GM18505 (cell line): ENCODE data around the gene STAG1.
"Not testable (repeated sequence)": the region's sequence is repeated elsewhere in the genome, so short reads cannot be mapped to it uniquely, and the experiment has no call there.

Experiments
- ATAC-seq: cut with Tn5 transposase; IDR thresholded peaks from one replicate; pipeline ENCODE4 v1.9.1; 2021; ENCODE audit not compliant: unreplicated experiment
- POLR2A ChIP-seq: IDR thresholded peaks from 4 replicates; pipeline ENCODE4 v1.6.1; 2011; ENCODE audit warnings: borderline replicate concordance; ENCODE audit not compliant: insufficient read depth, insufficient read length; ENCODE audit errors: extremely low read depth

Gene STAG1

GRCh38 chr3:136752172-136752421 lies at the start of gene STAG1:
Gene STAG1 (minus strand): TSS chr3:136752378. CDS start chr3:136630898, 121,480 bp downstream.
- no peak for ATAC-seq
- TF ChIP-seq POLR2A: no peak

- ATAC-seq: not testable (repeated sequence)
These were observed 49.0 kb upstream of the STAG1 start for GRCh38 chr3:136801146-136801545.

GRCh38 chr3:136792556-136793330 lies 40.6 kb upstream of the STAG1 start:
- no peak for ATAC-seq
- TF ChIP-seq POLR2A: no peak

- ATAC-seq: no peak
These were observed 38.6 kb upstream of the STAG1 start for GRCh38 chr3:136790786-136791185.

GRCh38 chr3:136789976-136790375 lies 37.8 kb upstream of the STAG1 start:
- TF ChIP-seq POLR2A: no peak
- no peak for ATAC-seq

More at GRCh38 chr3:136790786-136791185, 38.6 kb upstream of the STAG1 start:
- no peak for TF ChIP-seq POLR2A

GRCh38 chr3:136788154-136788553 lies 36.0 kb upstream of the STAG1 start:
- ATAC-seq: no peak

GRCh38 chr3:136787349-136787748 lies 35.2 kb upstream of the STAG1 start:
- no peak for TF ChIP-seq POLR2A
- ATAC-seq: peak; percentile 89

More at GRCh38 chr3:136788154-136788553, 36.0 kb upstream of the STAG1 start:
- TF ChIP-seq POLR2A: no peak

- TF ChIP-seq POLR2A: no peak
- no peak for ATAC-seq
These were observed 31.6 kb upstream of the STAG1 start for GRCh38 chr3:136783708-136784191.

GRCh38 chr3:136780741-136781140 lies 28.6 kb upstream of the STAG1 start:
- ATAC-seq: no peak
- no peak for TF ChIP-seq POLR2A

GRCh38 chr3:136778865-136779264 lies 26.7 kb upstream of the STAG1 start:
- ATAC-seq: no peak
- TF ChIP-seq POLR2A: no peak

GRCh38 chr3:136772709-136773108 lies 20.5 kb upstream of the STAG1 start:
- no peak for ATAC-seq
- no peak for TF ChIP-seq POLR2A

- ATAC-seq: not testable (repeated sequence)
These were observed 6.3 kb upstream of the STAG1 start for GRCh38 chr3:136758160-136759102.

- no peak for ATAC-seq
- TF ChIP-seq POLR2A: no peak
These were observed 3.0 kb upstream of the STAG1 start for GRCh38 chr3:136755192-136755591.
